CD4-positive, alpha-beta T cell treated with Interleukin-10 for 1 hour (primary cell): ENCODE measurements around the gene EPB41L4B.
A peak's percentile ranks its signal among the peaks of the same experiment; 100 is the strongest.
"Not testable (repeated sequence)": the region's sequence is repeated elsewhere in the genome, so short reads cannot be mapped to it uniquely, and the experiment has no call there.

Source experiments
- DNase-seq: peaks from one replicate; pipeline ENCODE4 v3.0.0-alpha.2; 2020

The EPB41L4B gene

GRCh38 chr9:109241207-109241606 is 79.7 kb downstream of the EPB41L4B start:
- DNase-seq: no peak

GRCh38 chr9:109239240-109239639 is 81.6 kb downstream of the EPB41L4B start:
- DNase-seq: no peak

GRCh38 chr9:109238655-109239054 is 82.2 kb downstream of the EPB41L4B start:
- DNase-seq: no peak

- DNase-seq: no peak
Measured at GRCh38 chr9:109238125-109238524, 82.7 kb downstream of the EPB41L4B start.

- no peak for DNase-seq
Measured at GRCh38 chr9:109232449-109233237, 88.2 kb downstream of the EPB41L4B start.

GRCh38 chr9:109231593-109231992 is 89.3 kb downstream of the EPB41L4B start:
- DNase-seq: no peak

GRCh38 chr9:109230277-109230676 is 90.6 kb downstream of the EPB41L4B start:
- no peak for DNase-seq

GRCh38 chr9:109229682-109230081 is 91.2 kb downstream of the EPB41L4B start:
- DNase-seq: no peak

- DNase-seq: no peak
Measured at GRCh38 chr9:109228093-109228642, 92.7 kb downstream of the EPB41L4B start.

GRCh38 chr9:109225629-109226028 is 95.2 kb downstream of the EPB41L4B start:
- no peak for DNase-seq

GRCh38 chr9:109224751-109225150 is 96.1 kb downstream of the EPB41L4B start:
- DNase-seq: no peak

- not testable (repeated sequence) for DNase-seq
Measured at GRCh38 chr9:109218242-109218641, 102.6 kb downstream of the EPB41L4B start.

- DNase-seq: no peak
Measured at GRCh38 chr9:109214414-109214813, 106.4 kb downstream of the EPB41L4B start.

- no peak for DNase-seq
Measured at GRCh38 chr9:109213285-109214121, 107.4 kb downstream of the EPB41L4B start.

- DNase-seq: no peak
Measured at GRCh38 chr9:109212768-109213167, 108.1 kb downstream of the EPB41L4B start.

- DNase-seq: no peak
Measured at GRCh38 chr9:109206670-109207069, 114.2 kb downstream of the EPB41L4B start.

GRCh38 chr9:109205526-109205925 is 115.3 kb downstream of the EPB41L4B start:
- no peak for DNase-seq

- DNase-seq: no peak
Measured at GRCh38 chr9:109203761-109204360, 117.0 kb downstream of the EPB41L4B start.

- DNase-seq: no peak
Measured at GRCh38 chr9:109199676-109200075, 121.2 kb downstream of the EPB41L4B start.

- peak; percentile 16 for DNase-seq
Measured at GRCh38 chr9:109198736-109199382, 122.0 kb downstream of the EPB41L4B start.

GRCh38 chr9:109193974-109194556 is 126.8 kb downstream of the EPB41L4B start:
- DNase-seq: no peak

- DNase-seq: no peak
Measured at GRCh38 chr9:109192732-109193361, 128.0 kb downstream of the EPB41L4B start.
